ENCODE measurements around the gene GLP2R.

GLP2R gene

GRCh38 chr17:9854255-9854654 is 28.5 kb downstream of the GLP2R start:
- CTCF ChIA-PET = no interaction called here
- POLR2A ChIA-PET = no interaction called here

GRCh38 chr17:9855036-9855435 is 29.3 kb downstream of the GLP2R start:
- ChIA-PET POLR2A (no interaction called here), CTCF (no interaction called here)
- TF ChIP-seq NFRKB (IDR thresholded peaks at IDR 0.05) (no peak), L3MBTL2 (conservative IDR thresholded peaks at IDR 0.05) (no peak), FOXK2 (IDR thresholded peaks at IDR 0.05) (no peak), TARDBP (IDR thresholded peaks at IDR 0.05) (no peak), ARNT (IDR thresholded peaks at IDR 0.05) (no peak), ZNF384 (IDR thresholded peaks at IDR 0.05) (no peak), HDGF (IDR thresholded peaks at IDR 0.05; ENCODE audit: borderline replicate concordance) (no peak), CTBP1 (IDR thresholded peaks at IDR 0.05; ENCODE audit: borderline replicate concordance) (no peak), FOXM1 (IDR thresholded peaks at IDR 0.05; ENCODE audit: borderline replicate concordance) (no peak), FOXA1 (IDR thresholded peaks at IDR 0.05) (no peak), BHLHE40 (IDR thresholded peaks at IDR 0.05; ENCODE audit: borderline replicate concordance) (no peak), LEF1 (IDR thresholded peaks at IDR 0.05; ENCODE audit: borderline replicate concordance) (no peak), ELF4 (IDR thresholded peaks at IDR 0.05) (no peak), SP1 (IDR thresholded peaks at IDR 0.05) (no peak), PKNOX1 (IDR thresholded peaks at IDR 0.05) (no peak)

More at GRCh38 chr17:9854255-9854654, 28.5 kb downstream of the GLP2R start:
- no peak for TF ChIP-seq PKNOX1 (IDR thresholded peaks at IDR 0.05)
- TF ChIP-seq CTBP1 (IDR thresholded peaks at IDR 0.05; ENCODE audit: borderline replicate concordance) = no peak
- TF ChIP-seq FOXM1 (IDR thresholded peaks at IDR 0.05; ENCODE audit: borderline replicate concordance) = no peak
- TF ChIP-seq SUZ12 (IDR thresholded peaks at IDR 0.05) = no peak
- no peak for TF ChIP-seq ARNT (IDR thresholded peaks at IDR 0.05)
- no peak for TF ChIP-seq L3MBTL2 (conservative IDR thresholded peaks at IDR 0.05)
- no peak for TF ChIP-seq ZNF384 (IDR thresholded peaks at IDR 0.05)
- TF ChIP-seq NFRKB (IDR thresholded peaks at IDR 0.05) = no peak
- DNase-seq (ENCODE audit: extremely low spot score) = no peak

GRCh38 chr17:9859781-9860180 is 34.1 kb downstream of the GLP2R start:
- POLR2A ChIA-PET = no interaction called here
- CTCF ChIA-PET = no interaction called here
- DNase-seq (ENCODE audit: extremely low spot score) = no peak
- TF ChIP-seq SP1 (IDR thresholded peaks at IDR 0.05) (no peak), SUZ12 (IDR thresholded peaks at IDR 0.05) (no peak), BHLHE40 (IDR thresholded peaks at IDR 0.05; ENCODE audit: borderline replicate concordance) (no peak), FOXK2 (IDR thresholded peaks at IDR 0.05) (no peak)

More at GRCh38 chr17:9855036-9855435, 29.3 kb downstream of the GLP2R start:
- DNase-seq (ENCODE audit: extremely low spot score) = no peak

GRCh38 chr17:9860851-9861250 is 35.1 kb downstream of the GLP2R start:
- no peak for TF ChIP-seq CTBP1 (IDR thresholded peaks at IDR 0.05; ENCODE audit: borderline replicate concordance)
- no peak for TF ChIP-seq LEF1 (IDR thresholded peaks at IDR 0.05; ENCODE audit: borderline replicate concordance)
- TF ChIP-seq FOXK2 (IDR thresholded peaks at IDR 0.05) = no peak
- TF ChIP-seq FOXA1 (IDR thresholded peaks at IDR 0.05) = no peak
- no peak for TF ChIP-seq ARNT (IDR thresholded peaks at IDR 0.05)
- TF ChIP-seq SUZ12 (IDR thresholded peaks at IDR 0.05) = no peak
- no peak for TF ChIP-seq ELF4 (IDR thresholded peaks at IDR 0.05)
- no peak for TF ChIP-seq L3MBTL2 (conservative IDR thresholded peaks at IDR 0.05)
- no peak for TF ChIP-seq ZNF384 (IDR thresholded peaks at IDR 0.05)
- no peak for TF ChIP-seq NFRKB (IDR thresholded peaks at IDR 0.05)
- TF ChIP-seq TARDBP (IDR thresholded peaks at IDR 0.05) = no peak
- no peak for TF ChIP-seq SP1 (IDR thresholded peaks at IDR 0.05)
- no peak for TF ChIP-seq HDGF (IDR thresholded peaks at IDR 0.05; ENCODE audit: borderline replicate concordance)
- DNase-seq (ENCODE audit: extremely low spot score) = no peak
- POLR2A ChIA-PET = no interaction called here
- CTCF ChIA-PET = no interaction called here

- CTCF ChIA-PET = no interaction called here
- no peak for TF ChIP-seq BHLHE40 (IDR thresholded peaks at IDR 0.05; ENCODE audit: borderline replicate concordance)
- TF ChIP-seq TARDBP (IDR thresholded peaks at IDR 0.05) = no peak
- no peak for TF ChIP-seq CTBP1 (IDR thresholded peaks at IDR 0.05; ENCODE audit: borderline replicate concordance)
- TF ChIP-seq ARNT (IDR thresholded peaks at IDR 0.05) = no peak
- no peak for TF ChIP-seq FOXA1 (IDR thresholded peaks at IDR 0.05)
- TF ChIP-seq SP1 (IDR thresholded peaks at IDR 0.05) = no peak
- no peak for TF ChIP-seq ZNF384 (IDR thresholded peaks at IDR 0.05)
- no peak for TF ChIP-seq L3MBTL2 (conservative IDR thresholded peaks at IDR 0.05)
- TF ChIP-seq ELF4 (IDR thresholded peaks at IDR 0.05) = no peak
- no peak for TF ChIP-seq NFRKB (IDR thresholded peaks at IDR 0.05)
- no peak for TF ChIP-seq PKNOX1 (IDR thresholded peaks at IDR 0.05)
- POLR2A ChIA-PET = no interaction called here
These were observed 36.5 kb downstream of the GLP2R start for GRCh38 chr17:9862220-9862619.

GRCh38 chr17:9862949-9863348 is 37.2 kb downstream of the GLP2R start:
- TF ChIP-seq ELF4 (IDR thresholded peaks at IDR 0.05) = no peak
- no peak for TF ChIP-seq L3MBTL2 (conservative IDR thresholded peaks at IDR 0.05)
- no peak for TF ChIP-seq CTBP1 (IDR thresholded peaks at IDR 0.05; ENCODE audit: borderline replicate concordance)
- no peak for TF ChIP-seq BHLHE40 (IDR thresholded peaks at IDR 0.05; ENCODE audit: borderline replicate concordance)
- TF ChIP-seq FOXA1 (IDR thresholded peaks at IDR 0.05) = no peak
- TF ChIP-seq PKNOX1 (IDR thresholded peaks at IDR 0.05) = no peak
- TF ChIP-seq HDGF (IDR thresholded peaks at IDR 0.05; ENCODE audit: borderline replicate concordance) = no peak
- no peak for TF ChIP-seq NFRKB (IDR thresholded peaks at IDR 0.05)
- TF ChIP-seq TARDBP (IDR thresholded peaks at IDR 0.05) = no peak
- no peak for TF ChIP-seq SUZ12 (IDR thresholded peaks at IDR 0.05)
- TF ChIP-seq ZNF384 (IDR thresholded peaks at IDR 0.05) = no peak
- POLR2A ChIA-PET = no interaction called here
- CTCF ChIA-PET = no interaction called here
- DNase-seq (ENCODE audit: extremely low spot score) = no peak

More at GRCh38 chr17:9862220-9862619, 36.5 kb downstream of the GLP2R start:
- no peak for DNase-seq (ENCODE audit: extremely low spot score)
